WERI-Rb-1 (cell line): ENCODE results near the gene NR5A2.

ENCODE experiments used
- DNase-seq: peaks from one replicate; pipeline ENCODE4 v3.0.0-alpha.2; 2020
- H3K27ac ChIP-seq: fragments of 250-450 bp; sonication (Bioruptor Pico); 2 replicates; pipeline ENCODE4 v1.5.1; 2020; ENCODE audit warnings: mild to moderate bottlenecking, moderate library complexity
- H3K27me3 ChIP-seq: fragments of 250-450 bp; sonication (Bioruptor Pico); 2 replicates; pipeline ENCODE4 v1.5.1; 2021; ENCODE audit warnings: mild to moderate bottlenecking, low read depth, moderate library complexity; ENCODE audit not compliant: insufficient read depth, severe bottlenecking
- H3K36me3 ChIP-seq: fragments of 250-450 bp; sonication (Bioruptor Pico); 2 replicates; pipeline ENCODE4 v1.5.1; 2020; ENCODE audit warnings: mild to moderate bottlenecking, moderate library complexity
- H3K4me3 ChIP-seq: 2 replicates; pipeline ENCODE4 v1.5.1; 2011; ENCODE audit warnings: low read depth, mild to moderate bottlenecking, control low read depth, low read length
- H3K9me3 ChIP-seq: fragments of 250-450 bp; sonication (Bioruptor Pico); 2 replicates; pipeline ENCODE4 v1.5.1; 2021; ENCODE audit warnings: mild to moderate bottlenecking, moderate library complexity; ENCODE audit not compliant: severe bottlenecking
- CTCF ChIP-seq: IDR thresholded peaks from 2 replicates; pipeline ENCODE4 v1.5.1; 2011; ENCODE audit warnings: low read depth, mild to moderate bottlenecking, control low read depth, inconsistent platforms, low read length

The NR5A2 gene

GRCh38 chr1:200090252-200091159, 63.0 kb downstream of the NR5A2 start:
- Histone ChIP-seq H3K27me3 (no peaks in the 10 kb centered on the region), H3K4me3 (no peak overlapping the region), H3K36me3 (no peaks in the 10 kb centered on the region), H3K9me3 (no peaks in the 10 kb centered on the region), H3K27ac (no peak overlapping the region)
- TF ChIP-seq CTCF = peak; percentile 75
- DNase-seq = peak; percentile 53

GRCh38 chr1:200095057-200095577, 67.6 kb downstream of the NR5A2 start:
- Histone ChIP-seq H3K36me3 (no peaks in the 10 kb centered on the region), H3K9me3 (no peaks in the 10 kb centered on the region), H3K27ac (no peak overlapping the region), H3K4me3 (no peak overlapping the region), H3K27me3 (no peaks in the 10 kb centered on the region)
- no peak for TF ChIP-seq CTCF
- no peak for DNase-seq

GRCh38 chr1:200096774-200097173, 69.3 kb downstream of the NR5A2 start:
- no peak for DNase-seq
- H3K36me3 ChIP-seq = no peaks in the 10 kb centered on the region
- H3K4me3 ChIP-seq = no peak overlapping the region
- no peaks in the 10 kb centered on the region for H3K27me3 ChIP-seq
- no peaks in the 10 kb centered on the region for H3K9me3 ChIP-seq
- TF ChIP-seq CTCF = no peak
- no peak overlapping the region for H3K27ac ChIP-seq

DNA sequence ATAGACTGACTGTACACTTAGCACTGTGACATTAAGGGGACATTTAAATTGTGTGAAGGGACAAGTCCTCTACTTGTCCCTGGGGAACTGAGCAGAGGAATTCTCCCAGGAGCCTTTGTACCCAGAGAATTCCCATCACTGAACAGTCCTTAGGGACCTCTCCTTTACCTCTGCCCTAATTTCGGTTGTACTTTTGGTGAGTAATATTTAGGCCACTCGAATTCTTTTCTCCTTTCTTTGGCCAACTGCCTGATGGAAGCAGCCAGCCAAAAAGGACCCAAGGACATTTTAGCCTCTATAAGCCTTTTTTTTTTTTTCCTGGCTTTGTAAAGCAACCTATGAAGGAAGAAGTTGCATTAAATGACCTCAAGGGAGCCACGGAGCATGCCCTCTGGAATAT, 71.5 kb downstream of the NR5A2 start:
- no peaks in the 10 kb centered on the region for H3K36me3 ChIP-seq
- H3K27ac ChIP-seq = no peak overlapping the region
- TF ChIP-seq CTCF = no peak
- H3K4me3 ChIP-seq = no peak overlapping the region
- no peaks in the 10 kb centered on the region for H3K9me3 ChIP-seq
- no peaks in the 10 kb centered on the region for H3K27me3 ChIP-seq
- no peak for DNase-seq

DNA sequence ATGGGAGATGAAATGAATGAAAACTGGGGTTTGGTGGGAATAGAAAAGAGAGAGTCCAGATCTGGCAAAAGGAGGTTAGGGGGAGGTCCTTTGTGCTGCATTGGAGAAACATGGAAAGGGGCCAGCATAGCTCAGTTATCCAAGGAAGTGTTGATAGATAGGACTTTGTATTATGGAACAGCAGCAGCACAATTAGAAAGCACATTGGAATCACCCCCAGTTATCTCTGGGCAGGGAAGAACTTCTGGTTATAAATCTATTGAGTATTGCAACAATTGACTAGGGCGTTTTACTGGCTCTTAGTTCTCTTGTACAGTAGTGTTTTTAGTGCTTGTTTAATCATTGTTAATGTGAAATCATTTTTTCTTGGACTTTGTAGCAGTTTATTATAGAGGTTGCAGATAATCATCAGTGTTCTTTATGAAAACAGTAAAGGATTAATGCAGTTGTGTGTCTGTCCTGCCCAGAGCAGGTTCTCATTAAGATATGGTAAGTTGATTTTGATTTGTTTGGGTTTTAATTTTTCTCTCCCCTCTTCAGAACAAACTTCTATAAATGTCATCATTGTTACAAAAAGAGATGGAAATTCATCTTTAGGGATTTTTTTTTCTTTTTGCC, 76.6 kb downstream of the NR5A2 start:
- no peak overlapping the region for H3K27ac ChIP-seq
- DNase-seq = no peak
- no peaks in the 10 kb centered on the region for H3K36me3 ChIP-seq
- TF ChIP-seq CTCF = no peak
- H3K4me3 ChIP-seq = no peak overlapping the region
- H3K27me3 ChIP-seq = no peaks in the 10 kb centered on the region
- no peaks in the 10 kb centered on the region for H3K9me3 ChIP-seq
